GM19099 (cell line): ENCODE measurements around the gene CTCF.

ENCODE experiments used
- POLR2A ChIP-seq: IDR thresholded peaks from 3 replicates; pipeline ENCODE4 v1.6.1; 2011; ENCODE audit warnings: low read depth; ENCODE audit not compliant: insufficient read length; ENCODE audit errors: extremely low read depth

The CTCF gene

GRCh38 chr16:67608364-67608763 lies 46.0 kb downstream of the CTCF start:
- TF ChIP-seq POLR2A: no peak

- TF ChIP-seq POLR2A: no peak
Observed at GRCh38 chr16:67613808-67614207, 51.5 kb downstream of the CTCF start.

- no peak for TF ChIP-seq POLR2A
Observed at GRCh38 chr16:67628216-67628615, 65.9 kb downstream of the CTCF start.

- no peak for TF ChIP-seq POLR2A
Observed at GRCh38 chr16:67632415-67633172, 70.3 kb downstream of the CTCF start.

GRCh38 chr16:67636713-67637112 lies 74.4 kb downstream of the CTCF start:
- no peak for TF ChIP-seq POLR2A

GRCh38 chr16:67637625-67638024 lies 75.3 kb downstream of the CTCF start:
- TF ChIP-seq POLR2A: no peak

GRCh38 chr16:67641779-67642708 lies 79.7 kb downstream of the CTCF start:
- TF ChIP-seq POLR2A: no peak

GRCh38 chr16:67644038-67644437 lies 81.7 kb downstream of the CTCF start:
- TF ChIP-seq POLR2A: no peak

GRCh38 chr16:67645397-67646121 lies 83.2 kb downstream of the CTCF start:
- no peak for TF ChIP-seq POLR2A

- no peak for TF ChIP-seq POLR2A
Observed at GRCh38 chr16:67647111-67647651, 84.9 kb downstream of the CTCF start.

GRCh38 chr16:67647681-67648080 lies 85.4 kb downstream of the CTCF start:
- no peak for TF ChIP-seq POLR2A

- no peak for TF ChIP-seq POLR2A
Observed at GRCh38 chr16:67648088-67648763, 85.9 kb downstream of the CTCF start.

GRCh38 chr16:67648764-67649407 lies 86.6 kb downstream of the CTCF start:
- no peak for TF ChIP-seq POLR2A

GRCh38 chr16:67649494-67649931 lies 87.2 kb downstream of the CTCF start:
- no peak for TF ChIP-seq POLR2A
